Fibroblast of peridontal ligament (primary cell): ENCODE results near the gene BPIFB2.

Source experiments
- DNase-seq: peaks from one replicate; pipeline ENCODE4 v3.0.0-alpha.2; 2010; ENCODE audit errors: extremely low read depth

Gene BPIFB2

DNA sequence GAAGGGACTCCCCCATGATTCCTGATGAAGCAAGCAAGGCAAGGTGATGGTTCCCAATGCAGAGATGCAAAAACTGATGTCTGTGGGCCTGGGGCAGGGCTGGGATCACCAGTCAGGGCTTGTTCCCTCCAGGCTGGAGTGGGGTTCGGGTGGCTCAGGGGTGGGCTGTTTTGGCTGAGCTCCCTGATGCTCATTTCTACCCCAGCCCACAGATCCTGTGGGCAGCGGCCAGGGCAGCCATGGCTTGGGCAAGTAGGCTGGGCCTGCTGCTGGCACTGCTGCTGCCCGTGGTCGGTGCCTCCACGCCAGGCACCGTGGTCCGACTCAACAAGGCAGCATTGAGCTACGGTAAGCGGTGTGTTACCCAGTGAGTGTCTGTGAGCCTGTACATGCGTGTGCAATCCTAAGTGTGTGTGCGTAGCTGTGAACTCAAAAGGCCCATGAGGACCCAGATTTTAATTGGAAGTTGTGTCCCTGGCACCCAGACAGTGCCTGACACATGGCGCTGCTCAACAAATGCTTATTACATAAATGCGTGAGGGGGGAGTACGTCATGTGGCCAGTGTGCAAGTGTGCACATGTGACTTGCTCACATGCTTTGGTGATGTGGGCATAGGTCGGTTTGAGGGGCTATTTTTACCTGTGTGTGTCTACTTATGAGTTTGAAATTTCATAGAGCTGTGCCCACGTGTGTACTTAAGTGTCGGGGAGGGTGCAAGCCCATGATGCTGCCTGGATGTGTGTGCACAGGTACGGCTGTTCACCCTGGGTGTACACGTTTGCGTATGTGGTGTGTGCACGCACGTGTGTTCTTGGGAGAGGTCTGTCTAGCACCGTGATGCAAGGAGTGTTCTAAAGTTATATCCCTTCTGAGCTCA is 1.1 kb downstream of the BPIFB2 start:
- DNase-seq = no peak

DNA sequence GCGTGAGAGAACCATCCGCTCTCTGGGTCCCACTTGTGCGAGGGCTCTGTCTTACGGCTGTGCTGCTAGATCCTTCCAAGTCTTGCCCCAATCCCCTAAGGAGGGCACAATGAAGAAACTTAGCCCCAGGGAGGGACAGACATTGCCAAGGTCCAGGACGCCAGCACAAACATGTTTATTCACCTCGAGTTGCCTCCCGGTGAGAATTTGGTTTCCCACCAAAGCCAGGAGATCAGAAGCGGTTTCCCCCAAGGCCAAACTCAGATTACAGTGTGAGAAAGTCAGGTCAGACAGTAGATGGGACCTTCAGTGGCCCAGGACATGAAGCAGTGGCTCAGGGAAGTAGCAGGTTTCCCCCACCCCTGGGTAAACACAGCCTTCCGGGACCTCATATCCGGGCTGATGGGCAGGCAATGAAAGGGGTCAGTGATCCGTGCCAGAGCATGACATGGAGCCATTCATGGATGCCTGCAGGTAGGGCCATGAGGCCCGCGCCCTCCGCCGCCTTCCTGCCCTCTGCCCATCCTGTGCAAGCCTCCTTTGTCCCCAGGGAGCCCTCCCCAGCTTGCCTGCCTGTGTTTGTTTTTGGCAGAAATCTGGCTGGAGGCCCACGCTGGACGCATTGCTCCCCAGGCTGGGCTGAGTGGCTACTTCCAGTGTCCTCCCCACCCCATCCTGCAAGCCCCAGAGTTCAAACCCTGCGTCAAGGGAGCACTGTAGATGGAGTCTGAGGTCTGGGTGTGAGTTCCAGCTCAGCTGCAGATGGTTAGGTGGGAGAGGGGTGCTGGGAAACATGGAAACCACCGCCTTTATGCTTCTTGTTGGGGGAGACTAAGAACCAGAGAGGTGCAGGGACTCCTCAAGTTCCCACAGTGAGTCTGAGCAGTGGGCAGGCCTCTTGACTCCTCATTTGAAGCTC is 2.0 kb downstream of the BPIFB2 start:
- no peak for DNase-seq

DNA sequence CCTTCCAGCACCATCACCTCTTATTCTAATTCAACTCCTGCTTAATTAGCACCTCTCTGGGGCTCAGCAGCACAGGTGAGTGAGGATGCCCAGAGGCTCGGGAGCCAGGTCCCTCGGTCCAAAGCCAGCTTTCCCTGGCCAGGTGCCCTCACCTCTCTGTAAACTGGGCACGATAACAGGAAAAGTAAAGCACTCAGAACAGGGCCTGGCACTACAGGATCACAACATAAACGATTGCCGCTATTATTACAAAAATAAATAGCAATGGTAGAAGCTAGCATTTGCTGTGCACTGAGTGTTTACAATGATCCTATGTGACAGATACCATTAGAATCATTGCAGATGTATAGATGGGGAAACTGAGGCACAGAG is 2.6 kb downstream of the BPIFB2 start:
- DNase-seq = no peak

DNA sequence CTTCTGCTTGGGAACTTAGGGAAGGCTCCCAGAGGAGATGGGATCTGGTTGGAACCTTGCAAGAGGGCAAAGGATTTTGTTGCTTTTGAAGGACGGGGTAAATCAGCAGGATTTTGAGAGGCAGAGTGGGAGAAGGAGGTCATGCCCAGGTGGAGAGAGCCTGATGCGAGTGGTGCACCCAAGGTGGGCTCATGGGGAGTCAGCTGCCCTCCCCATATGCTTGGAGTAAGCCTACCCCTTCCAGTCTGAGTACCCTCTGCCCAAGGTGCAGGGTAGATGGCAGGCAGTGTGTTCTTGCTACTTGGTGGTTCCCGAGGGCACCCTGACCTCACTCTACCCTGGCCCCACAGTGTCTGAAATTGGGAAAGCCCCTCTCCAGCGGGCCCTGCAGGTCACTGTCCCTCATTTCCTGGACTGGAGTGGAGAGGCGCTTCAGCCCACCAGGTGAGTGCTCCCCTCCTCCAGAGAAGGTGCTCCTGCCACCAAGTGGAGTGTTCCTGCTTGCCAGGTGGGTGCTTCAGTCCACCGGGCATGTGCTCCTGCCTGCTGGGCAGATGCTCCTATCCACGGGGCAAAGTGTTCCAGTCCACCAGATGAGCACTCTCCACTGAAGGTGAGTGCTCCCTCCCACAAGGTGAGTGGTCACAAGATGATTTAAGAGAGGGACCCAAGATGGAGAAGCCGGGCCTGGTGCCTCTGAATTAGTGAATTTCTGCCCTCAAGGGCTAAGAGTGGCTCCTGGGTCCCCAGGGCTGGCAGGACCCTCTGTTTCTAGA is 3.4 kb downstream of the BPIFB2 start:
- no peak for DNase-seq

DNA sequence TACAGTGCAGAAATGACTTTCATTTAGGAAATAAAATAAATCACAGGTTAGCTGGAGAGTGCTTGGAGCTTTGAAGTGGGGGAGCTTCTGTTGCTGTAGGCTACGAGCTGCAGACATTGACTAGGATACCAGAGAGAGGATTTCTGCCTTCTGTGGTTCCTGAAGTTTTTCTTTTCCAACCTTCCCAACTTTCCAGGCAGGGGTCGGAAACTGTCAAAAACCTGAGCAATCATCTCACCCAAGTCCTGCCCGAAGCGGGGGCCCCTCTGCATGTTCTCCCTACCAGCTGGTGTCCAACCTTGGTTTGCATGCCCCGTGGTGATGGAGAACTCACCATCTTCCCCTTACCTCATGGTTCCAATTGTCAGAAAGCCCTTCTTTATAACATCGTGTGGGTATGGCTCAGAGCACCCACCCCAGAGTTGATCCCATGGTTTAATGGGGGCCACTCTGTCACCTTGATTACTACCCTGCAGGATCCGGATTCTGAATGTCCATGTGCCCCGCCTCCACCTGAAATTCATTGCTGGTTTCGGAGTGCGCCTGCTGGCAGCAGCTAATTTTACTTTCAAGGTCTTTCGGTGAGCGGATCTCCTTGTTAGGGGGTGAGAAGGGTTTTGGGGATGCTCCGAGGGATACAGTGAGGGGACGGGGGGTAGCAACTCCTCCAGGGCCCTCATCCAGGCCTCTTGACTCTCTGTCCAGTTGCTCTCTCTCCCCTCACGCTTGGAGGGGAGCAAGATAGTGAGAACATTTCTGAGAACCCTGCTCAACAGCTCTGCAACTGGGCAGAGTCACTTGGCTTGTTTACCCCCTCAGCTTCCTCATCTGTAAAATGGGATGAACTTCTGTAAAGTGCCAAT is 5.1 kb downstream of the BPIFB2 start:
- DNase-seq = no peak

- DNase-seq = no peak
These were observed 6.3 kb downstream of the BPIFB2 start for GRCh38 chr20:33013701-33014326.

DNA sequence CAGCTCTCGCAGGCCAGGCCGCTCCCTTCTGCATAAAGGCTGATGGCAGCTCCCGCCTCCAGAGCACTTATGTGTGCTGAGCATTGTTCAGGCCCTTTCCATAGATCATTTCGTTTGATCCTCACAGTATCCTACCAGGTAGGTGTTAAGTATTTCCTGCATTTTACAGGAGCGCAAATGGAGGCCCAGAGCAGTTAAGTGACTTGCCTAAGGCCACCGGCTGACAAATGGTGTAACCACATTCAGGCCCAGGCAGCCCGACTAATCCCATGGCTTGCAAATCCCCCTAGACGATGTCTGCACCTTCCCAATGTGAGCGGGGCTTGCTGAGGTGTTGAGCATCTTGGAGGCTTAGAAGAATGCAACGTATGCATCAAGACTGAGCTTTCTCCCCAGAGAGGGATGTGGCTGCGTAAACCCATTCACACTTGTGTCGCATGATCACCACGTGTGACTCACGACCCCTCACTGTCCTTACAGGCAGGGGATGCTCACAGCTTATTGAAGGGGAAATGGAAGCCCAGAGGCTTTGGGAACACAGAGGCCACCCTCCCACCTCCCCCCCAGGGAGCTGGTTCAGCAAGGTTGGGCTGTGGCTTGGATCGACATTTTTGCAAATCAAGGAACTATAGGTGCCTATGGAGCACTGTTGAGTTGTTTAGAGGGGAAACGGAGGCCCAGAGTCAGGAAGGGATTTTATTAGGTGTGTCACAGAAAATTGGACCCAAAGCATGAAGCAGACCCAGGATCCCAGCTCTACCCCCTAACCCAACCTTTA is 7.0 kb downstream of the BPIFB2 start:
- DNase-seq = no peak

DNA sequence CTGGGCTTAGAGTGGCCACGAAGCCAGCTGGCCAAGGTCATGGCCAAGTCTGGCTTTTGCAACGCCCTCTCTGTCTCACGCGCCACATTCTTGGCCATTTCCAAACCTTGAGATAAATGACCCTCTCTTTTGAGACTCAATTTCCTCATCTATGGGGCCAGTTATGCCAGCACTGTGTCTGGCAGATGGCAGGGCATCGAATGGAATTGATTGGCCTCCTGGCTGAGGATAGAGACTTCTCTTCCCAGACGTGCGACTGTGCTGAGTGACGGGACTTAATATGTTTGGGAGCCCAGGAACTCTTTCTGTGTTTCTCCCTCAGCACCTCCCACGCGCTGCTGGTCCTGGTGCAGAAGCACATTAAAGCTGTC is 7.6 kb downstream of the BPIFB2 start:
- no peak for DNase-seq

DNA sequence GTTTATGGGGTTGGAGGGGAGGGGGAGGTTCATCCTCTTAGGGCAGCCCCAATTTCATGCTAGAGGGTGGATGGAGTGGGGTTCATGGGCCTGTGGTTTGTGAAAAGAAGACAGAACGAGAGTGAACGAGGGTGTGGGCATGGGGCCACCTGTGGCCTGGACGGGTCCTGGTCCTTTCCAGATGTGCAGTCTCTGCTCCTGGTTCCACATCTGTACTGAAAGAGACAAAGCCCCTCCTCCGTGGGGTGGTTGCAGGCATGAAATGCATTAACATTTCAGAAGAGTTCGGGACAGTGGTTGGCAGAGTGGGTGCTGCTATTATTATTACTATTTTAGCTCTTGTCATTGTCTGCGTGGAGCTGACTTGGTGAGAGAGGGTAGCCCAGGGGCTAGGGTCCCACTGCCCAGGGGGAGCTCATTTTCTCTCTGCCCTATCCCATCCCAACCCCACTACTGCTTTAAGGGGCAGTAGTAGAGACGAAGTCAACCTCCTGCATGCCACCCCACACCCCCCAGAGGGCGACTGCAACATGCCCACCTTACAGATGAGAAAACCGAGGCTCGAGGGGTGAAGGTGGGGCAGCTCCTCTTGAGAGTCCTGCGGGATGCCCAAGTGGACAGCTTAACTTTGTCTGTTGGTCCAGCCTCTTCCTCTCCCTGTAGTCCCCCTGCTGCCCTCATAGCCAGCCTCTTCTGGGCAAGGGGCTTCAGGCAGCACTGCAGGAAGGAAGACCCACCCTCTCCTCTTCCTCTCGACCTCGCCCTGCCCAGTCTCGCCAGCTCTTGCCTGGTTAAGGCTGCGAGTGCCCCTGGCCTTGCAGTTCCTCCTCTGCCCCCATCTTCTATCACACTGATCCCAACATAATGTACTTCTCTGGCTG is 8.4 kb downstream of the BPIFB2 start:
- DNase-seq = no peak

DNA sequence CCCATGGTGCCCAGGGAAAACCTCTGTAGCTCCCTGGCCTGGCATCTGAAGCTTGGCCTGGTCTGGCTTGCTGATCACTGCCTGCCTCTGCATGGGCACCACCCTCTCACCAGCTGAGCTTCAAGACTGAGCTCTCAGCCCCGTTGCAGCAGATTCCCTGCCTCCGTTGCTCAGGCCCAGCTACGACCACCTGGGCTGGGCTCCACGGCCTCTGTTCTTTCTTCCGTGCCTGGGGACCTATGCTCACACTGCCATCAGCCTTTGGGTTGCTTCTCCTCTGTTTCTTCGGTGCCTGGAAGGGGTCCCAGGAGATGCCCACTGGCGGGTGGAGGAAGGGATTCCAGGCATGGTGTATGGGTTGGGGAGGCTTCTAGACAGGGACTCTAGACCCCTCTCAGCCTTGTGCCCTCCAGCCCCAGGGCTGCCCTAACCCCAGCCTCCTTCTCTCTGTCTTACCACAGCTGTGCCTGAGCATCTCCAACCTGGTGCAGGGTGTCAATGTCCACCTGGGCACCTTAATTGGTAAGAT is 9.1 kb downstream of the BPIFB2 start:
- DNase-seq = no peak

GRCh38 chr20:33017542-33017941 is 10.0 kb downstream of the BPIFB2 start:
- DNase-seq = no peak

- no peak for DNase-seq
These were observed 10.8 kb downstream of the BPIFB2 start for GRCh38 chr20:33018169-33018931.

GRCh38 chr20:33019465-33020277 is 12.2 kb downstream of the BPIFB2 start:
- DNase-seq = no peak

GRCh38 chr20:33020278-33021161 is 13.0 kb downstream of the BPIFB2 start:
- no peak for DNase-seq

- DNase-seq = no peak
These were observed 14.4 kb downstream of the BPIFB2 start for GRCh38 chr20:33021879-33022278.

GRCh38 chr20:33022289-33022688 is 14.8 kb downstream of the BPIFB2 start:
- no peak for DNase-seq
